ENCODE measurements around the gene CD79B.
"Not testable (repeated sequence)": the region's sequence is repeated elsewhere in the genome, so short reads cannot be mapped to it uniquely, and the experiment has no call there.

CD79B gene

DNA sequence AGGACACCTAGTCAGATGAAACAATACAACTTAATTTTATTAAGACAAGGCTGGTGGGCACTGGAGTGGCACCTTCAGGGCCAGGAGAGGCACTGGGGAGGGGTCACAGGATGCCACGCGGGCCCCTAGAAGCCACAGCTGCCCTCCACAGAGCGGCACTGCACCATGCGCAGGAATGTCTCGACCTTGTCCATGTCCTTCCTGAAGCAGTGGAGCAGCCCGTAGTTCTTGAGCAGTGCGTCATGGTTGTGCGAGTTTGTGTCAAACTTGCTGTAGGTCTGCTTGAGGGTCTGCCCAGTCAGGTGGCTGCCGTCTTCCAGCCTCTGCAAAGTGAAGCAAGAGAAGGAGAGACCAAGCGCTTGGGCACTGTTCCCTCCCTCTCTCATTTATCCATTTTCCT, 22.5 kb downstream of the CD79B start:
- not testable (repeated sequence) for DNase-seq

DNA sequence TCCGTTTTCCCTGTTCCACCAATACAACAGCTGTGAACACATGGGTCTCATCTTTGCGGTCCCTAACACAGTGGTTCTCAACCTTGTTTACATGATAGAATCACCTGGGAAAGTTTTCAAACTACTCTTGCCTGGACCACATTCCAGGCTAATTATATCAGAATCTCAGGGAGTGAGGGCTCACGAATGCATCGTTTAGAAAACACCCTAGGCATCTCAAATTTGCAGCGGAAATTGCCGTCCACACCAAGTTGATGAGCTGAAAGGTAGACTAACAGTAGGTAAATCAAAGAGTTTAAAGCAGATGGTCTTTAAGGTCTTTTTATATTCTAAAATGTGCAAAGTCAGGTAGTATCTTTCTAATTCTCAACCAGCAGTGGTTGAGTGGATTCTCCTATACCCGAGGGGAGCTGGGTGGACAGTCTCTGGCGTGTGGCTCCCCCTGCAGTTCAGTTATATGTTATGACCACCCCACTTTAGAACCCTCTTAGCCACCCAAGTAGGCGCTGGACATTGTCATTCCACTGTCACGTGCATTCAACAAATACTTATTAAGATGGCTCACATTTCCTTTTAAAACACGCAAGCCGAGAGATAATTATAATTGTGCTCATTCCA, 24.9 kb downstream of the CD79B start:
- DNase-seq = not testable (repeated sequence)

DNA sequence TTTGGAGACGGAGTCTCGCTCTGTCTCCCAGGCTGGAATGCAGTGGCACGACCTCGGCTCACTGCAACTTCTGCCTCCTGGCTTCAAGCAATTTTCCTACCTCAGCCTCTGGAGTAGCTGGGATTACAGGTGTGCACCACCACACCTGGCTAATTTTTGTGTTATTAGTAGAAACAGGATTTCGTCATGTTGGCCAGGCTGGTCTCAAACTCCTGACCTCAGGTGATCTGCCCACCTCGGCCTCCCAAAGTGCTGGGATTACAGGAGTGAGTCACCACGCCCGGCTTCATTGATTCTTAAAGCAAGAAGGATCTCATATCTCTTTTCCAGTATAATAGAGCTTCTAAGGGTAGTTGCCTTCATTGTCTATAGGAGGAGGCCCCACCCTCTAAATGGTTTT, 27.3 kb downstream of the CD79B start:
- not testable (repeated sequence) for DNase-seq

DNA sequence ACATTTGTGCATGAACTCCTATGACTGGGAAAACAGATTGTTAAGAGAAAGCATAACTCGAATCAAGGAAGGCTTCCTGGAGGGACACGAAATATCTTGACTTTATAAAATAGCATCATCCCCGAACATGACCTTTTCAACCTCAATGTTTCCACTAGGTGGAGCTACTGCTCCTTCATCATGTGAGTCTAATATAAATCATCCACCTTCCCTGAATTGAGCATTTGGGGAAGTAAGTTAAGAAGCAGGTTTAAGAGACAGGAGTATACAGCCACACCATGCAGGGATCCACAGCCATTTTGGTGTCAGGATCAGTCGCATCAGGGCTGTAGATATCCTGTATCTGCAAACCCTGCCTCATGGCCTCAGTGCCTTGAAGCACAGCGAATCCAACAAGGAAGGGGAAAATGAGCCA, 28.3 kb downstream of the CD79B start:
- not testable (repeated sequence) for DNase-seq

DNA sequence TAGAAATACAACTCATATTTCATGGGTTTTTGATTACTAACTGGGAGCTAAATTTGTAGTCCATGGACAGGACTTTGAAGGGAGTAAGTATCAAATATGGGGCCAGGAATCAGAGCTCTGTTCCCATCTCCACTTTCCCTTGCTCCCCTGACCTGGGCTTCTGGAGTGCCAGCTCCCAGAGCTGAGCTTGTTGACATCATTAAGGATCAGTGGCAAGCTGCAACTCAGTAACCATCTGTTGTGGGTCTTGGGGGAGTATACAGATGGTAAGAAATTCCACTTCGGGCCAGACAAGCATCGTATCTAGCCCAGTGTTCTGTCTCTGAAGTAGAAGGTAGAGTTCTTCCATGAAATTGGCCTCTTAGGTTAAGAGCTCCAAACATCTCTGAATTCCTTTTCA, 30.2 kb downstream of the CD79B start:
- DNase-seq = not testable (repeated sequence)

DNA sequence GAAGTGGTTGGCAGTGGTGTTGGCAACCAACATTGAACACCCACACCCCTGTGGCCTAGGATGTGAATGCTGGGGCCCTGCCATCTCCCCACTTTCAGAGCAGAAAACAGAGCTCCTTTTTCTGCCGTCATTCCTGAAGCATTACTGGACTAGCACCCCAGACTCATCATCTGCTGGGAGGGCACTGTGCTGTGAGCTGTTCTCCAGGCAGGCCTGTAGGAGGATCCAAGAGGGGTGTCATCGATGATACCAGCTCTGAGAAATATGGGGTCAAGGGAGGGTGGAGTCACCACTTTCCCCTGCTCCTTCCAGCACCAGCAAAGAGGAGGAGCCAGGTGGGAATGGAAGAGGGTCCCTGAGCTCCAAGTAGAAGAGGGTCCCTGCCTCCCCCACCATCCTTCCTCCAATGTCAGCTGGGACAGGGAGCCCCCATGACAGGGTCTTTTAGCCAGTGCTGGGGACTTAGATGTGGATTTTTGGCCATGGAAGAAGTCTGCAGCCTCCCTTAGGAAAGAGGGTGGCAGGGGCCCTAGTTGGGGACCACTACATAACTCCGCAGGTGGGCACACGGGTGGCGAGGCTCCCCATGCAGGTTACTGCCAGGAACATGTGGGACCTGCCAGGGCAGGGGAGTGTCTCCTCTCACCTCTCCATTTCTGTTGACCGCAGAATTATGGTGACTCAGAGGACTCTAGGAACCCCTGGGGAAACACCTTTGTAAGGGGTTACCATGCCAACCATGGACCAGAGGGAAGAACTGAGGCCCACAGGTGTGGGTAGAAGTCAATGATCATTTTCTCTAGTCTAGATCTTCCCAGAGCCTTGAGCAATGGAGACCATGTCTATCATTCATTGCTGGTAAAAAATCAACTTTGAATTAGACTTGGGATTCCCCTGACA, 33.0 kb downstream of the CD79B start:
- DNase-seq = not testable (repeated sequence)

DNA sequence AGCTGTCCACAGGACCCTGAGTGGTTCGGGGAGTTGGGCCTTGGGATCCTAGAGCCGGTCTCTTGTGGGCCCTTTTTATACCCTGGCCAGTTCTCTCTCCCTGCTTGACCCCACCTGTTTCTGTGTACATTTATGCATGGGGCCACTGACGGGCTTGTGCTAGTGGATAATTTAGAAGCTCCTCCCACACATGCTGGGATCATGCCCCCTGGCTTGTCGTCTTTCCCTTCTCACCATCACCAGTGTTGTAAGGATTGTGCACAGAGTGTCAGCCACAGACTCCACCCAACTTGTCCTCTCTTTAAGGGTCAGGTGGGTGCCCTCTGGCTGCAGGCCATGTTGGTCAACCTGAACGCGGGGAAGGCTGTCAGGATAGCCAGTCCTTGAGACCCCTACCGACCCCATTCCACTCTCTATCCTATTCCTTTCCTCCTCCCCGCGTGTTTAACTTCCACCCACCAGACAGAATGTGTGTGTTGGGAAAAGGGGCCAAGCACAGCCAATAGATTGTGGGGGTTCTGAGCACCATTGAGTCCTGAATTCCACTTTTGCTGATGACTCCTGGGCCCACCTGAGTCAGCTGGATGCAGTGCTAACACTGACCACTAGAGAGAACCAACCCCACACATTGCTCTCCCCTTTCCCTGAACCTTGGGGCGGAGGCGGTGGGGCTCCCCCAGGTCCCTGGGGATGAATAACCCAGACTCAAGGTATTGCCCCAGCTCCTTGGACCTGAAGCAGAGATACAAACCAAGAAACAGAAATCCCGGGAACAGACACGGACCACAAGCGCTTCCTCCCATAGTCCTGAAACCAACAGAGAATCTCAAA, 35.4 kb downstream of the CD79B start, which contains the start of gene CSH1:
TSS of gene CSH1 (minus strand) at position 51 of the 831 bp plus-strand sequence. CDS start 63 bp downstream, outside the sequence.
- DNase-seq = not testable (repeated sequence)

DNA sequence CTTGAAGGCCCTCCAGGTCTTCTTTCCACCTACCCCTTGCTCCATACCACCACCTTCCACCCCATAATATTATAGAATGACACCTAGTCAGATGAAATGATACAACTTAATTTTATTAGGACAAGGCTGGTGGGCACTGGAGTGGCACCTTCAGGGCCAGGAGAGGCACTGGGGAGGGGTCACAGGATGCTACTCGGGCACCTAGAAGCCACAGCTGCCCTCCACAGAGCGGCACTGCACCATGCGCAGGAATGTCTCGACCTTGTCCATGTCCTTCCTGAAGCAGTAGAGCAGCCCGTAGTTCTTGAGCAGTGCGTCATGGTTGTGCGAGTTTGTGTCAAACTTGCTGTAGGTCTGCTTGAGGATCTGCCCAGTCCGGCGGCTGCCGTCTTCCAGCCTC, 37.3 kb downstream of the CD79B start:
- DNase-seq = not testable (repeated sequence)

DNA sequence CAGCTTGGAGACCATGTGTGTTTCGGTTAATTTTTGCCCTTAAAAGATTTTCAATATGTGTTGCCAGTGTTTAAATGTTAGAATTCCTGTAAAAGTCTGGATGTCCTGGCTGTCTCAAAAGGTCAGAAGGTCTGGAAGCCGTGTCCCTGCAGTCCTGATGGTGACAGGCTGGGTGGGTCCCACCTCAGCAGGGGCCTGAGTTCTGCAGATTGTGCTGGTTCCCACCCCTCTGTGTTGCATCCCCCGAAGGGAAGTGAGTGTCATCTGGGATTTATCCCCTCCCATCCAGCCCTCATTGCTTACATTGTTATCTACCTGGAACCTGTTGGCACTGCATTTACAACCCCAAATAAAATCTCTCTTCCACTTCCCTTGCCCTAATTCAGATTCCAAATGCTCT, 38.1 kb downstream of the CD79B start:
- DNase-seq = not testable (repeated sequence)

DNA sequence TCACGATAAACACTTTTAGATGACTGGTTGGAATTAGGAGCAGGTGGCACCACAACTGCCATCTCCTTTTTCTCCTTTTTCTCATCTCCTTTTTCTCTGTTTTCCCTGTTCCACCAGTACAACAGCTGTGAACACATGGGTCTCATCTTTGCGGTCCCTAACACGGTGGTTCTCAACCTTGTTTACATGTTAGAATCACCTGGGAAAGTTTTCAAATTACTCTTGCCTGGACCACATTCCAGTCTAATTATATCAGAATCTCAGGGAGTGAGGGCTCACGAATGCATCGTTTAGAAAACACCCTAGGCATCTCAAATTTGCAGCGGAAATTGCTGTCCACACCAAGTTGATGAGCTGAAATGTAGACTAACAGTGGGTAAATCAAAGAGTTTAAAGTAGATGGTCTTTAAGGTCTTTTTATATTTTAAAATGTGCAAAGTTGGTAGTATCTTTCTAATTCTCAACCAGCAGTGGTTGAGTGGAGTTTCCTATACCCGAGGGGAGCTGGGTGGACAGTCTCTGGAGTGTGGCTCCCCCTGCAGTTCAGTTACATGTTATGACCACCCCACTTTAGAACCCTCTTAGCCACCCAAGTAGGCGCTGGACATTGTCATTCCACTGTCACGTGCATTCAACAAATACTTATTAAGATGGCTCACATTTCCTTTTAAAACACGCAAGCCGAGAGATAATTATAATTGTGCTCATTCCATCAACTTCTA, 39.7 kb downstream of the CD79B start:
- DNase-seq = not testable (repeated sequence)

DNA sequence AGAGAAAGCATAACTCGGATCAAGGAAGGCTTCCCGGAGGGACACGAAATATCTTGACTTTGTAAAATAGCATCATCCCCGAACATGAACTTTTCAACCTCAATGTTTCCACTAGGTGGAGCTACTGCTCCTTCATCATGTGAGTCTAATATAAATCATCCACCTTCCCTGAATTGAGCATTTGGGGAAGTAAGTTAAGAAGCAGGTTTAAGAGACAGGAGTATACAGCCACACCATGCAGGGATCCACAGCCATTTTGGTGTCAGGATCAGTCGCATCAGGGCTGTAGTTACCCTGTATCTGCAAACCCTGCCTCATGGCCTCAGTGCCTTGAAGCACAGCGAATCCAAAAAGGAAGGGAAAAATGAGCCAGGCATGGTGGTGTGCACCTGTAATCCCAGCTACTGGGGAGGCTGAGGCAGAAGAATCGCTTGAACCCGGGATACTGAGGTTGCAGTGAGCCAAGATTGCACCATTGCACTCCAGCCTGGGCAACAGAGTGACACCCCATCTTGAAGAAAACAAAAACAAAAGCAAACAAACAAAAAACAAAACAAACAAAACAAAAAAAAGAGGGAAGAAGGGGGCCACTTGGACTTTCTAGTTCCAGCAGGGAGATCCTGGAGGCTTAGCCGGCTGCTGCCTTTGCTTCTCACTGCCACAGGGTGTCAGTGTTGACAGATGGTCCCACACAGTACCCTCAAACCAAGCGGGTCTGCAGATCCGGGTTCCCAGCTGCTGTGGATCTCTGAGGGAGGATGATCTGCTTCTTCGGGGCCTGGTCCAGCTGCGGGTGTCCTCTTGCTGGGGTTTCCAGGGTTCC, 42.9 kb downstream of the CD79B start:
- not testable (repeated sequence) for DNase-seq

DNA sequence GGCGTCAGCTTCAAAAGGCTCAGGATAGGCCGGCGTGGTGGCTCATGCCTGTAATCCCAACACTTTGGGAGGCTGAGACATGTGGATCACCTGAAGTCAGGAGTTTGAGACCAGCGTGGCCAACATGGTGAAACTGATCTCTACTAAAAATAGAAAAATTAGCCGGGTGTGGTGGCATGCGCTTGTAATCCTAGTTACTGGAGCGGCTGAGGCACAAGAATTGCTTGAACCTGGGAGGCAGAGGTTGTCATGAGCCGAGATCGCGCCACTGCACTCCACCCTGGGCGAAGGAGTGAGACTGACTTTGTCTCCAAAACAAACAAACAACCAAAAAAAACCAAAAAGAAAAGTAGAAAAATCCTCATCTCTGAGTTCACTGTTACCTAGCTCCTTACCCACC, 47.0 kb downstream of the CD79B start:
- DNase-seq = not testable (repeated sequence)

DNA sequence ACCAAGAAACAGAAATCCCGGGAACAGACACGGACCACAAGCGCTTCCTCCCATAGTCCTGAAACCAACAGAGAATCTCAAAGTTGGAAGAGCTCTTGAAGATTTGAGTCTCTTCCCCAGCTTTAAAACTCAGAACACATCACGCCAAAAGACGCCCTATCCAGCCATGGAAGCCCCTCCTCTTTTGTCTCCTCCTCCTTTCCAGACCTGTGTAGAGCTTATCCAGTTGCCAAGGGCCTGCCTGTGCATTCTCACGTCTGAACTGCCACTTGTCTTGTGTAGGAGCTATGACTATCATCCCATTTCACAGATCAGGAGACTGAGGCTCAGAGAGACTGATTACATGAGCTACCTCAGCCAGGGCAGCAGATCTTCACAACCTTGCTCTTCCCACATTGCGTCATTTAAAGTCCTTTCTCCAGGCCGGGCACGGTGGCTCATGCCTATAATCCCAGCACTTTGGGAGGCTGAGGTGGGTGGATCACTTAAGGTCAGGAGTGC, 49.5 kb downstream of the CD79B start:
- DNase-seq = not testable (repeated sequence)

DNA sequence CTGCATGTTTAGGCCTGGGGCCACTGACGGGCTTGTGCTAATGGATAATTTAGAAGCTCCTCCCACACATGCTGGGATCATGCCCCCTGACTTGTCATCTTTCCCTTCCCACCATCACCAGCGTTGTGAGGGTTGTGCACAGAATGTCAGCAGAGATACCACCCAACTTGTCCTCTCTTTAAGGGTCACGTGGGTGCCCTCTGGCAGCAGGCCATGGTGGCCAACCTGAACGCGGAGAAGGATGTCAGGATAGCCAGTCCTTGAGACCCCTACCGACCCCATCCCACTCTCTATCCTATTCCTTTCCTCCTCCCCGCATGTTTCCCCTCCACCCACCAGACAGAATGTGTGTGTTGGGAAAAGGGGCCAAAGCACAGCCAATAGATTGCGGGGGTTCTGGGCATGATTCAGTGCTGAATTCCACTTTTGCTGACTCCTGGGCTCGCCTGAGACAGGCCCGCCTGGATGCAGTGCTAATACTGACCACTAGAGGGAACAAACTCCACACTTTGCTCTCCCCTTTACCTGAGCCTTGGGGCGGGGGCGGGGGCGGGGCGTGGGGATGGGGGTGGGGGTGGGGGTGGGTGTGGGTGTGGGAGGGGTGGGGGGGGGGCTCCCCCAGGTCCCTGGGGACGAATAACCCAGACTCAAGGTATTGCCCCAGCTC, 50.1 kb downstream of the CD79B start, which contains the start of gene GH2:
TSS of gene GH2 (minus strand) at position 10 of the 667 bp plus-strand sequence. CDS start 143 bp downstream, outside the sequence.
- peak; percentile 49 for DNase-seq

DNA sequence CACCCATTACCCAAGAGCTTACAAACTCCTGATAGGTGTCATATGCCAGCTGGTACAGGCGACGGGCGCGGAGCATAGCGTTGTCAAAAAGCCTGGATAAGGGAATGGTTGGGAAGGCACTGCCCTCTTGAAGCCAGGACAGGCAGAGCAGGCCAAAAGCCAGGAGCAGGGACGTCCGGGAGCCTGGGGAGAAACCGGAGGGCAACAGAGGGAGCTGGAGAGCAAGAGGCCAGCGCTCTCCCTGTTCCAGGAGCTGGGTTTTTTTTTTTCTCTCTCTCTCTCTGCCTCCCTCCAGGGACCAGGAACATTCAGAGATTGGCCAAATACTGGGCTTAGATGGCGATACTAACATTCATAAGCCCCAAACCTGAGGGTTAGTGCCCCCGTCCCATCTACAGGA, 50.8 kb downstream of the CD79B start:
- not testable (repeated sequence) for DNase-seq

DNA sequence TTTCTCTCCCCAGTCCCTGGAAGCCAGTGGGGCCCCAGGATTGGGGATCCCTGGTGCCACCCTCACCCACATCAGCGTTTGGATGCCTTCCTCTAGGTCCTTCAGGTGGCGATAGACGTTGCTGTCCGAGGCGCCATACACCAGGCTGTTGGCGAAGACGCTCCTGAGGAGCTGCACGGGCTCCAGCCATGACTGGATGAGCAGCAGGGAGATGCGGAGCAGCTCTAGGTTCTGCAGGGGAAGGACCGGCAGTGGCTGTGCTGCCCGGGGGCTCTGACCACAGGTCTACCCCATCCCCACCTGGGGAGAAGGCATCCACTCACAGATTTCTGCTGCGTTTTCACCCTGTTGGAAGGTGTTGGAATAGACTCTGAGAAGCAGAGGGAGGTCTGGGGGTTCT, 51.4 kb downstream of the CD79B start:
- DNase-seq = no peak
